ENCODE results near the gene CDC37.

Gene CDC37

DNA sequence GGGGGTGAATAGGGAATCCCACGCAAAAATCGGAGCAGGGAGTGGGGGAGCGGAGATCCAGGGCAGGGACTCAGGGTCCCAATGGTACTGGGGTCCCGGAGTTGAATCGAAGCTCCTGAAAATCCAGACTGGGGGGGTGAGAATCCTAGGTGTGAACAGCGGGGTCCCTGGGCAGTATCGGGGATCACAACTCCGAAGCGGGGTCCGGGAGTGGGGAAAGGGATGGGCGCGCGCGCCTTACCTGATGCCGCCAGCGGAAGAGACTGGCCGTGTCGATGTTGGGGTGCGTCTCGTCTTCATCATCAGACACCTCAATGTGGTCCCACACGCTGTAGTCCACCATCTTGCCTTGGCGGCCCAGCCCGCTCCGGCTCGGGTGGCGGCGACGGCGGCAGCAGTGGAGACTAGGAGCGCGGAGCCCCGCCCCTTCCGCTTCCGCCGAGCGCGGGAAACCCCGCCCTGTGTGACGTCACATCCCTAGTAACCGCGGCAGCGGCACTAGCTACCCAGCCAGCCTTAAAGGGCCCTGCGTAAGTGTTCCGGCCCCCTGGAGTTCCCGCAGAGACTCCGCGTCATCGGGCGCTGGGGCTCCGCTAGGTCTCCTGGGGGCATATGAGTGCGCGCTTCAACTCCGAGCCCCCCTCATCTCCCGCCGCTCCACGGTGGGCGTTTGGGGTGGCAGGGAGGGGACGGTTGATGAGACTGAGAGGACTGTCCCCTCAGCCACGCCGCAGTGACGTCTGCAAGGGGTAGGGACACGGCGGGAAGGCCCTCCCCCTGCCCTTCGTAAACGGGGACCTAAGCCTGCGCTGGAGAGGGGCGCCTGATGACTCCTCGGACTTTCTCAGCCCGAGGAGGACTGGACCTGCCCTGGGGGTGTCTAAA lies at the start of gene CDC37:
Gene CDC37, minus strand, starts transcription at position 406 of the 885 bp plus-strand sequence. Its CDS starts 63 bp downstream, at position 343.
- H3K36me3 ChIP-seq (ENCODE audit: insufficient read depth, low read length) = no peaks in the 10 kb centered on the region
- no peaks in the 10 kb centered on the region for H3K9me3 ChIP-seq (ENCODE audit: control insufficient read depth, insufficient read depth, low read length)
- peak within 1 kb of the TSS; percentile 83 for H3K9ac ChIP-seq (ENCODE audit: low read depth, low read length)
- no peaks in the 10 kb centered on the region for H3K4me1 ChIP-seq (ENCODE audit: insufficient read depth, low read length)

DNA sequence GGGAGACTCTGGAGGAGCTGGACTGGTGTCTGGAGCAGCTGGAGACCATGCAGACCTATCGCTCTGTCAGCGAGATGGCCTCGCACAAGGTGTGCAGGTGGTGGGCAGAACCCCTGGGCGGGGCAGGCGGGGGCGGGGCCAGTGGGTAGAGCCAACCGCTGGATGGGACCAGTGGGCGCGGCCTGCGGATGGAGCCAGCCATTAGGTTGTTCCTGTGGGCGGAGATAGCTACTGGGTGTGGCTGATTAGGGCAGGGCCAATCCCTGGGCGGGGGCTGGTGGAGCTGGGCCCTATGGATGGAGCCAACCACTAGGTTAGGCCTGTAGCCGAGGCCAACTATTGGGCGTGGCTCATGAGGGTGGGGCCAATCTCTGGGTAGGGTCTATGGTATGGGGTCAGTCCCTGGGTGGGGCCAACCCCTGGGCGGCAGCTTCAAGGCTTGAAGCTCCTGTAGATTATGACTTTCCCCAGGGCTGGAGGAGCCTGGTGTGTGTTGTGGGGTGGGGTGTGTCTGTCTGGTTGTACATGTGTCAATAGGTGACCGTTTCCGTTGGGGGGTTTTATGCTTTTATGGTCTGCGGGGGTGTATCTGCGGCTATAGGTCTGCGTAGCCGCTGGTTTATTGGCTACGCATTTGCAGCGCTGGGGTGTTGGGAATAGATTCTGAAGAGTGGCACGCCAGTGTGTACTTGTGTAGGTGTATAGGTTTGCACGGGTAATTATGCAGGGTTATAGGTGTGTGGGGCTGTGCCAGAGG lies 47.7 kb upstream of the CDC37 start:
- Histone ChIP-seq H3K9me3 (ENCODE audit: control insufficient read depth, insufficient read depth, low read length) (no peaks in the 10 kb centered on the region), H3K4me1 (ENCODE audit: insufficient read depth, low read length) (peaks cover 4% of the 10 kb centered on the region), H3K9ac (ENCODE audit: low read depth, low read length) (no peak overlapping the region; the same call in 1 of the 2 replicates), H3K36me3 (ENCODE audit: insufficient read depth, low read length) (no peaks in the 10 kb centered on the region)

DNA sequence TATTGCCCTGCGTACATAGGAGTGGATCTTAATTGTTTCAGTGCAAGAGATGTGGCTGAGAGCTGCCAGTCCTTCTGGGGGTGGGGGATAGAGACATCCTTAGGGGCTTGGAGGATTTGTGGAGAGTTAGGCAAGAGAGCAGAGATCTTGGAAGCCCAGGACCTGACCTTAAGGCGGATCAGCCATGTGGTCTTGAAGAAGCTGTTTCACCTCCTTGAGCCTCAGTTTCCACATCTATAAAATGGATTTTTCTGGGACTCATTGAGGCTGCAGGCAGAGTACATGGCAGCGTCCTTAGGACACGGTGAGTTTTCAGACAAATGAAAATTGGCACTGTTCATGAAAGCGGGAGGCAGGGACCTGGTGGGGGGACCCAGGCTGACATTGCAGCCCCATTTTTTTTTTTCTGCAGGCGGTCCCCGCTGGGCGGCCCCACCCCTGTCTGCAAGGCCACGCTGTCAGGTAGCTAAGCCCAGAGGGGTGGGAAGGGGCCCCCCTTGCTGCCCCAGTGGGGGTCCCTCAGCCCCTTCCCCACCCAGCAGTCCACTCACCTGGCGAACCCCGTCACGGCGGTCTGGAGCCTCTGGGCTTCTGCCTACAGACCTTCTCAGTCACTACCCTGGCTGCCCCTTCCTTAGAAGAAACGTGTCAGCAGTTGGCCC lies 47.0 kb upstream of the CDC37 start:
- H3K4me1 ChIP-seq (ENCODE audit: insufficient read depth, low read length) = peaks cover 4% of the 10 kb centered on the region
- no peaks in the 10 kb centered on the region for H3K9me3 ChIP-seq (ENCODE audit: control insufficient read depth, insufficient read depth, low read length)
- no peaks in the 10 kb centered on the region for H3K36me3 ChIP-seq (ENCODE audit: insufficient read depth, low read length)
- no peak overlapping the region for H3K9ac ChIP-seq (ENCODE audit: low read depth, low read length)

DNA sequence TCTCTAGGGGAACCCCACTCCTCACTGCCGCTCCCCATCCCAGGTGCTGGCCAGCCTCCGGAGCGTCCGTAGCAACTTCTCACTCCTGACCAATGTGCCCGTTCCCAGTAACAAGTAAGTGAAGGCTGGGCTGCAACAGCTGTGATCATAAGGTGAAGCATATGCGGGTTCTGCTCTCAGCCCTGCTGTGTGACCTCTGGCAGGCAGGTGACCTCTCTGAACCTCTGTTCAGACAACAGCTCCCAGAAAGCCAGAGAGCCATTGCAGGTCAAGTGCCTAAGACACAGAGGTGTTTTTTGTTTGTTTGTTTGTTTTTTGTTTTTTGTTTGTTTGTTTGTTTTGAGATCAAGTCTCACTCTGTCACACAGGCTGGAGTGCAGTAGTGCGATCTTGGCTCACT lies 45.7 kb upstream of the CDC37 start:
- no peak overlapping the region for H3K9ac ChIP-seq (ENCODE audit: low read depth, low read length)
- H3K4me1 ChIP-seq (ENCODE audit: insufficient read depth, low read length) = no peaks in the 10 kb centered on the region; the same call in 1 of the 2 replicates
- no peaks in the 10 kb centered on the region for H3K36me3 ChIP-seq (ENCODE audit: insufficient read depth, low read length)
- H3K9me3 ChIP-seq (ENCODE audit: control insufficient read depth, insufficient read depth, low read length) = no peaks in the 10 kb centered on the region

DNA sequence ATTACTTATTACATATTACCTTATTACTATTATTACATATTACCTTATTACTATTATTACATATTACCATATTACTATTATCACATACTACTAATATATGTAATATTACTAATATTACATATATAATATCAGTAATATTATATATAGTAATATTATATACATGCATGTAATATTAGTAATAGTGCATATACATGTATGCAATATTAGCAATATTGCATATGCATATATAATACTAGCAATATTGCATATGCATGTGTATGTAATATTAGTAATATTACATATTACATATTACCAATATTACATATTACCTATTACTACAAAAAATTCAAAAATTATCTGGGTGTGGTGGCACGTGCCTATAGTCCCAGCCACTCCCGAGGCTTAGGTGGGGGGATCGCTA lies 39.4 kb upstream of the CDC37 start:
- Histone ChIP-seq H3K9ac (ENCODE audit: low read depth, low read length) (no peak overlapping the region), H3K9me3 (ENCODE audit: control insufficient read depth, insufficient read depth, low read length) (no peaks in the 10 kb centered on the region), H3K36me3 (ENCODE audit: insufficient read depth, low read length) (no peaks in the 10 kb centered on the region), H3K4me1 (ENCODE audit: insufficient read depth, low read length) (no peaks in the 10 kb centered on the region)

DNA sequence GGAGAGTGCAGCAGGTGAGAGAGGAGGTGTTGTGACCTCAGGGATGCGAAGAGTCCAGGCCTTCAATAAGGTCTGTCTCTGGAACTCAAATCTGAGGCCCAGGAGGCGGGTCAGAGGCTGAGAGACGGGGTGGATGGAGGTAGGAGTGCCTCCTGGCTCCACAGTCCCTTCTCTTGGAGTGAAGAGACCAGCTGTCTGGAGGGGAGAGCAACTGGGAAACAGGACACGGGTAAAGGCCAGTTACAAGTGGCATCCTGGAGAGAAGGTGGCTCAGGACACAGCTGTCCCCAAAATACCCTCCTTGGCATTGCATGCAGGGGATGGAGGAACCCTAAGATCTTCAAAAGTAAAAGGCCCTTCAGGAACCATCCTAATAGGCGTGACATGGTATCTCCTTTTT lies 36.2 kb upstream of the CDC37 start:
- H3K36me3 ChIP-seq (ENCODE audit: insufficient read depth, low read length) = no peaks in the 10 kb centered on the region
- no peak overlapping the region for H3K9ac ChIP-seq (ENCODE audit: low read depth, low read length)
- no peaks in the 10 kb centered on the region for H3K9me3 ChIP-seq (ENCODE audit: control insufficient read depth, insufficient read depth, low read length)
- H3K4me1 ChIP-seq (ENCODE audit: insufficient read depth, low read length) = no peaks in the 10 kb centered on the region

DNA sequence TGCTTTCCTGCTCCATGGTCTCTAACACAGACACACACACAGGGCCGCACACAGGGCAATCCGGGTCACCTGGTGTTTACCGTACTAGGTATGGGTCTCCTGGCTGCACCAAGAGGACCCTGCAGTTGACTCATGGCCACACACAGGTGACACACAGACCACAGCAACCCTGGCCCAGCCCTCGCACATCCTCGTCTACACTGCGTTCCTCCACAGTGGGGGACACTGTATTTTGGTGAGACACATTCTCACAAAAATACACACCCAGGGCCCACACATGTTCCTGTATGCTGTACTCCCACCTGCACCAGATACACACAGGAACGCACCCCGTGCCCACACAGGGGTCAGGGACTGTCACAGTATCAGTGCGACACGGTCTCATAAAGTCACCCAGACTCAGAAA lies 29.8 kb upstream of the CDC37 start:
- Histone ChIP-seq H3K36me3 (ENCODE audit: insufficient read depth, low read length) (no peaks in the 10 kb centered on the region), H3K9ac (ENCODE audit: low read depth, low read length) (no peak overlapping the region), H3K9me3 (ENCODE audit: control insufficient read depth, insufficient read depth, low read length) (no peaks in the 10 kb centered on the region), H3K4me1 (ENCODE audit: insufficient read depth, low read length) (peaks cover 8% of the 10 kb centered on the region; the same call in 1 of the 2 replicates)

DNA sequence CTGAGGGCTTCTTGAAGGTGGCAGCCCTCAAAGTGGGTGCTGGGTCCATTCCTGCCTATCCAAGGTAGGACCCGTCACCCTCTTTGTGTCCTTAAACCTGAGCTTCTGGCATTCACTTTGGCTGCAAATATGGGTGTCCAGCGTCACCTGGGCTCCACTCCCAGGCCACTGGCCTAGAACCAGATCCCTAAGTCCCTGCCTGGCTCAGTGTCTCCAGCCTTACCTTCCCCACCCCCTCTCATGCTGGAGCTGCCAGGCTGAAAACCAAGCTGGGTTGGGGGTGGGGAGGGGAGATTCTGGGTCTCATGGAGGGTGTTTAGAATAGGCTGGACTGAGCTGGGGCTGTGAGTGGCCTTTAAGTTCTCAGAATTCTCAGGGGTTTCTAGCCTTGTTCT lies 29.4 kb upstream of the CDC37 start:
- H3K9ac ChIP-seq (ENCODE audit: low read depth, low read length) = no peak overlapping the region
- peaks cover 8% of the 10 kb centered on the region; the same call in 1 of the 2 replicates for H3K4me1 ChIP-seq (ENCODE audit: insufficient read depth, low read length)
- no peaks in the 10 kb centered on the region for H3K9me3 ChIP-seq (ENCODE audit: control insufficient read depth, insufficient read depth, low read length)
- H3K36me3 ChIP-seq (ENCODE audit: insufficient read depth, low read length) = no peaks in the 10 kb centered on the region

GRCh38 chr19:10431943-10432735 lies 28.8 kb upstream of the CDC37 start:
- H3K9ac ChIP-seq (ENCODE audit: low read depth, low read length) = peak overlapping the region; percentile 47; the same call in 1 of the 2 replicates
- H3K9me3 ChIP-seq (ENCODE audit: control insufficient read depth, insufficient read depth, low read length) = no peaks in the 10 kb centered on the region
- peaks cover 8% of the 10 kb centered on the region; the same call in 1 of the 2 replicates for H3K4me1 ChIP-seq (ENCODE audit: insufficient read depth, low read length)
- H3K36me3 ChIP-seq (ENCODE audit: insufficient read depth, low read length) = no peaks in the 10 kb centered on the region

DNA sequence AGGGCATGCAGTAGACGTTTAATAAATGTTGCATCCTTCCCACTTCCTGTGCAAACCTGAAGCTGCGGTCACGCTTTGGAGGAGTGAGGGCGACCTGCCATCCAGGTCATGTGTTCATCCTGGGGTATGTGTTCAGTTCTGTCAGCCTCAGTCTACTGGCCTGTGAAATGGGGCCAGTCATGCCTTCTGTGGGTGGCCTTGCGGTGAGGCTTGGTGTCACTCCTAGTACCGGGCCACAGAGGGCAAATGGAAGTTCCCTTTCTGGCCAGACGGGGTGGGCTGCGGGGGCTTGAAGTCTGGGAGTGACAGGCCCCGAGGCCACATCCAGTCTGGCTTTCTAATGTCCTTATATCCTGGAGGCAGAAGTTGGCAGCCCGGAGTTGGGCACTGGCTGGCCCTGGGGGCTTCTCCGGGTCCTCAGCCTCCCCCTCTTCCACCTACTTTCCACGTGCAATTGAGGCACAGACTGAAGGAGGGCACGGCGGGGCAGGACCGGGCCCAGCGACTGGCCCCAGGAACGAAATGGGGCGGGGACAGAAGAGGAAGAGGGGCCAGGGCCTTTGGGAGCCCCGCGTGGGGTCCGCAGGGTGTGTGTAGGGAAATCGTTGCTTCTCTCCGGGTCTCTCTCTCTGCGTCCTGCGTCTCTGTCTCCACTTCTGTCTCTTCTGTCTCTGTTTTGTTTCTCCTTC lies 28.1 kb upstream of the CDC37 start:
- peak overlapping the region; percentile 47; the same call in 1 of the 2 replicates for H3K9ac ChIP-seq (ENCODE audit: low read depth, low read length)
- H3K4me1 ChIP-seq (ENCODE audit: insufficient read depth, low read length) = peaks cover 8% of the 10 kb centered on the region; the same call in 1 of the 2 replicates
- no peaks in the 10 kb centered on the region for H3K36me3 ChIP-seq (ENCODE audit: insufficient read depth, low read length)
- H3K9me3 ChIP-seq (ENCODE audit: control insufficient read depth, insufficient read depth, low read length) = no peaks in the 10 kb centered on the region

DNA sequence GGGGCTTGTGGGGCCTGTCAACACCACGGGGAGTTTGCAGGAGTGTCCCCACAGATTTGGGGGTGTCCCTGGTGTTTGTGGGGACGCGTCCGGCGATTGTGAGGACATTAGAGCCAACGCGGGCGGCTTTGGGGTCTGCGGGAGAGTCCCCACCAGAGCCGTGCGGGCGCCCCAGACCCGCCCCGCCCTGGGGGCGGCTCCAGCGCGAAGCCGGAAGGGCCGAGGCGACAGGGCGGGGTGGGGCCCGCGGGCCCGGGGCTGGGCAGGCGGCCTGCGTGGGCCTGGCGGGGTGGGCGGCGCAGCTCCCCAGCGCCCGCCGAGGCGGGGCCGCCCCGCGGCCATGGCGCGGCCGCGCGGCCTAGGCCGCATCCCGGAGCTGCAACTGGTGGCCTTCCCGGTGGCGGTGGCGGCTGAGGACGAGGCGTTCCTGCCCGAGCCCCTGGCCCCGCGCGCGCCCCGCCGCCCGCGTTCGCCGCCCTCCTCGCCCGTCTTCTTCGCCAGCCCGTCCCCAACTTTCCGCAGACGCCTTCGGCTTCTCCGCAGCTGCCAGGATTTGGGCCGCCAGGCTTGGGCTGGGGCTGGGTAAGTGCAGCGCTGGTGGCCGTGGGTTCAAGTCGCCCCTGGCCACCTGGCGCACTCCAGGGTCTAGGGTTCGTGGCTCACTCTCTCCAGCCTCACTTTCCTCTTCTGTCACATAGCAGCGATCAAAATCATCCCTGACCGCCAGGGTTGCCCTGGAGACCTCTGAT lies 27.3 kb upstream of the CDC37 start:
- no peaks in the 10 kb centered on the region for H3K9me3 ChIP-seq (ENCODE audit: control insufficient read depth, insufficient read depth, low read length)
- H3K4me1 ChIP-seq (ENCODE audit: insufficient read depth, low read length) = peaks cover 8% of the 10 kb centered on the region; the same call in 1 of the 2 replicates
- peak overlapping the region; percentile 47; the same call in 1 of the 2 replicates for H3K9ac ChIP-seq (ENCODE audit: low read depth, low read length)
- H3K36me3 ChIP-seq (ENCODE audit: insufficient read depth, low read length) = no peaks in the 10 kb centered on the region

DNA sequence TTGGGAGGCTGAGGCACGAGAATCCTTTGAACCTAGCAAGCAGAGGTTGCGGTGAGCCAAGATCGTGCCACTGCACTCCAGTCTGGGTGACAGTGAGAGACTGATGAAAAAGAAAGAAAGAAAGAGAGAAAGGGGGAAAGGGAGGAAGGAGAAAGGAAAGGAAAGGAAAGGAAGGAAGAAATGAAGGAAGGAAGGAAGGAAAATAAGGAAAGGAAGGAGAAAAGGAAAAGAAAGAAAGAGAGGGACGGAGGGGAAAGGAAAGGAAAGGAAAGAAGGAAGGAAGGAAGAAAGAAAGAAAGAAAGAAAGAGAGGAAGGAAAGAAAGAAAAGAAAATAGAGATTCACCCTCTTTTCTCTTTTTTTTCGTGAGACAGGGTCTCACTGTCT lies 25.6 kb upstream of the CDC37 start:
- Histone ChIP-seq H3K9me3 (ENCODE audit: control insufficient read depth, insufficient read depth, low read length) (no peaks in the 10 kb centered on the region), H3K4me1 (ENCODE audit: insufficient read depth, low read length) (peaks cover 8% of the 10 kb centered on the region; the same call in 1 of the 2 replicates), H3K36me3 (ENCODE audit: insufficient read depth, low read length) (no peaks in the 10 kb centered on the region), H3K9ac (ENCODE audit: low read depth, low read length) (no peak overlapping the region)

DNA sequence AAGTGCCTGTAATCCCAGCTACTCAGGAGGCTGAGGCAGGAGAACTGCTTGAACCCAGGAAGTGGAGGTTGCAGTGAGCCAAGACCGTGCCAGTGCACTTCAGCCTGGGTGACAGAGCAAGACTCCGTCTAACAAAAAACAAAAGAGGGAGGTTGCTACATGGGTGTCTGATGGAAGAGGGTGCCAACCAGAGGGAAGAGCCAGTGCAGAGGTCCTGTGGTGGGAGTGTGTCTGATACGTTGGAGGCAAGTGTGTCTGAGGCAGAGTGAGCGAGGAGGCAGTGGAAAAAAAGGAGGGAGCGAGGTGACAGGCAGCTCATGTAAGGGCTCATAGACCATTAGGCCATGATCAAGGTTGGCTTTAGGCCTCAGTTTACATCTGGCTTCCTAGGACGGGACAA lies 23.8 kb upstream of the CDC37 start:
- Histone ChIP-seq H3K9me3 (ENCODE audit: control insufficient read depth, insufficient read depth, low read length) (no peaks in the 10 kb centered on the region), H3K4me1 (ENCODE audit: insufficient read depth, low read length) (peaks cover 3% of the 10 kb centered on the region; the same call in 1 of the 2 replicates), H3K9ac (ENCODE audit: low read depth, low read length) (no peak overlapping the region), H3K36me3 (ENCODE audit: insufficient read depth, low read length) (no peaks in the 10 kb centered on the region)

Data from ES-I3 (cell line).